Tibial nerve (tissue), 4 donors: ENCODE data around the gene RPGR. TPM values are rescaled to one million over a fixed set of nuclear protein-coding genes. Genes with fewer than 3 reads are reported as not detected.

ENCODE experiments used
- DNase-seq, 2 donors: peaks; one replicate each; pipeline ENCODE4 v3.0.0-alpha.2; 2019; ENCODE audit warnings: low spot score in 2 of 2
- H3K27ac ChIP-seq, 4 donors: fragments of 200-600 bp; sonication (generic) in 3 of 4; one replicate each; pipeline ENCODE4 v1.5.1; 2017 to 2019; ENCODE audit warnings: mild to moderate bottlenecking in 1 of 4
- H3K27me3 ChIP-seq, 2 donors: fragments of 200-600 bp; sonication (generic) in 1 of 2; one replicate each; pipeline versions ENCODE4 v1.5.1 to v1.6.0; 2017 to 2019
- H3K36me3 ChIP-seq, 3 donors: fragments of 200-600 bp; sonication (generic); one replicate each; pipeline ENCODE4 v1.5.1; 2018 to 2019
- H3K4me1 ChIP-seq, 4 donors: fragments of 200-600 bp; sonication (generic) in 3 of 4; one replicate each; pipeline ENCODE4 v1.5.1; 2017 to 2019
- H3K4me3 ChIP-seq, 4 donors: fragments of 200-600 bp; sonication (generic) in 3 of 4; one replicate each; pipeline ENCODE4 v1.5.1; 2017 to 2019; ENCODE audit warnings: mild to moderate bottlenecking in 1 of 4, moderate library complexity in 1 of 4
- H3K9me3 ChIP-seq, 4 donors: fragments of 200-600 bp; sonication (generic) in 3 of 4; one replicate each; pipeline ENCODE4 v1.5.1; 2017 to 2019
- EP300 ChIP-seq, 2 donors: sonication (generic); formaldehyde crosslinking; IDR thresholded peaks; one replicate each; pipeline ENCODE4 v1.6.1; 2017; ENCODE audit warnings: antibody characterized with exemption in 2 of 2, mild to moderate bottlenecking in 1 of 2
- POLR2A ChIP-seq, 2 donors: fragments of 450-650 bp; IDR thresholded peaks; one replicate each; pipeline ENCODE4 v1.6.1; 2017; ENCODE audit warnings: antibody characterized with exemption in 2 of 2, mild to moderate bottlenecking in 2 of 2, moderate library complexity in 2 of 2
- WGBS, 2 donors: methylation state at CpG; one replicate each; pipeline ENCODE4 v1.1.5; 2018; 5-methylcytosine and 5-hydroxymethylcytosine counted together
- total RNA-seq, 4 donors: library from RNA; depleted of rRNA; stranded (reverse); fragments of >200 nt; gene quantifications; one replicate each; pipeline ENCODE4 v1.1.0, GENCODE V29; 2016
- TF ChIP-seq, protein P1 (sequence below), 5 experiments: fragments of 200-600 bp in 3 of 5; fragments of 450-650 bp in 2 of 5; sonication (generic) in 3 of 5; IDR thresholded peaks; one replicate each; pipeline ENCODE4 v1.5.1; 2016 to 2019; ENCODE audit warnings: antibody characterized with exemption in 5 of 5, mild to moderate bottlenecking in 3 of 5, moderate library complexity in 2 of 5

RPGR gene, protein sequence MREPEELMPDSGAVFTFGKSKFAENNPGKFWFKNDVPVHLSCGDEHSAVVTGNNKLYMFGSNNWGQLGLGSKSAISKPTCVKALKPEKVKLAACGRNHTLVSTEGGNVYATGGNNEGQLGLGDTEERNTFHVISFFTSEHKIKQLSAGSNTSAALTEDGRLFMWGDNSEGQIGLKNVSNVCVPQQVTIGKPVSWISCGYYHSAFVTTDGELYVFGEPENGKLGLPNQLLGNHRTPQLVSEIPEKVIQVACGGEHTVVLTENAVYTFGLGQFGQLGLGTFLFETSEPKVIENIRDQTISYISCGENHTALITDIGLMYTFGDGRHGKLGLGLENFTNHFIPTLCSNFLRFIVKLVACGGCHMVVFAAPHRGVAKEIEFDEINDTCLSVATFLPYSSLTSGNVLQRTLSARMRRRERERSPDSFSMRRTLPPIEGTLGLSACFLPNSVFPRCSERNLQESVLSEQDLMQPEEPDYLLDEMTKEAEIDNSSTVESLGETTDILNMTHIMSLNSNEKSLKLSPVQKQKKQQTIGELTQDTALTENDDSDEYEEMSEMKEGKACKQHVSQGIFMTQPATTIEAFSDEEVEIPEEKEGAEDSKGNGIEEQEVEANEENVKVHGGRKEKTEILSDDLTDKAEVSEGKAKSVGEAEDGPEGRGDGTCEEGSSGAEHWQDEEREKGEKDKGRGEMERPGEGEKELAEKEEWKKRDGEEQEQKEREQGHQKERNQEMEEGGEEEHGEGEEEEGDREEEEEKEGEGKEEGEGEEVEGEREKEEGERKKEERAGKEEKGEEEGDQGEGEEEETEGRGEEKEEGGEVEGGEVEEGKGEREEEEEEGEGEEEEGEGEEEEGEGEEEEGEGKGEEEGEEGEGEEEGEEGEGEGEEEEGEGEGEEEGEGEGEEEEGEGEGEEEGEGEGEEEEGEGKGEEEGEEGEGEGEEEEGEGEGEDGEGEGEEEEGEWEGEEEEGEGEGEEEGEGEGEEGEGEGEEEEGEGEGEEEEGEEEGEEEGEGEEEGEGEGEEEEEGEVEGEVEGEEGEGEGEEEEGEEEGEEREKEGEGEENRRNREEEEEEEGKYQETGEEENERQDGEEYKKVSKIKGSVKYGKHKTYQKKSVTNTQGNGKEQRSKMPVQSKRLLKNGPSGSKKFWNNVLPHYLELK
- 10 to 100 TPM; 28.9 to 89.8 (median 80.0) TPM for total RNA-seq

DNA sequence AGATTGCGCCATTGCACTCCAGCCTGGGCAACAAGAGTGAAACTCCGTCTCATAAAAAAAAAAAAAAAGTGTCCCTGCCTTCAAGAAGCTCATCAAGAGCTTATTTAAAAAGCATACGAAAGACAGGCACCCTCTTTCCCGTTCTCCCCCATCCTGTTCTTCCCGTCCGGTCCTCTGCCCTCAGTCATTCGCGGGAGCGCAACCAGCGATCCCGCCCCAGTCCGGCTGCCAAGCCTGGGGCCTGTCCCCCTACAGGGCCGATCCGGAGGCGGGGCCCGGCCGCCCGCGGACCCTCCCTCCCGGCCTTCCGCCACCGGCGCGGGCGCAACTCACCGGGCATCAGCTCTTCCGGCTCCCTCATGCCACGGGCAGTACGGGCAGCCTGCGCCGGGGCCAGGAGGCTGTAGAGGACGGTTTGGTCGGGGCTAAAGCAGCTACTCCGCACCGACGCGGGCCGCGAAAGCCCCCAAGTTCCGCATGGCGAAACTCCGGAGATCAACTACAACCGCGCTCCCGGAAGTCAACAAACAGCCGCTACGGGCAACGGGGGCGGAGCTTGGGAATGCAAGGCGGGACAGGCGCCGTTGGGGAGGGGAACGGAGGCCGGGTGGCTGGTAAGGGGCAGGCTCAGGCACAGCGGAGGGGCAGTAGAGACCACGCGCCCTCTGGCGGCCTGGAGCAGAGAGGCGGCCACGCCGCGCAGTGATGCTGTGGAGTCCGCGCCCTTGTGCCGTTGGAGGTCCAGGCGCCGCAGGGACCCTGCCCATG, at the start of gene RPGR:
Gene RPGR (minus strand): TSS at position 503 of the 768 bp plus-strand sequence. CDS start 142 bp downstream, at position 361.
- WGBS, 2 donors: 1 to 34% methylated on average over 14 to 43 of the region's 67 CpGs
- DNase-seq: peak; percentile 86 to 89
- TF ChIP-seq EP300 (IDR thresholded peaks at IDR 0.05) (peak; percentile 41 to 88), POLR2A (IDR thresholded peaks at IDR 0.05) (peak in 1 of 2 donors; percentile 70)
- TF ChIP-seq, protein P1, sequence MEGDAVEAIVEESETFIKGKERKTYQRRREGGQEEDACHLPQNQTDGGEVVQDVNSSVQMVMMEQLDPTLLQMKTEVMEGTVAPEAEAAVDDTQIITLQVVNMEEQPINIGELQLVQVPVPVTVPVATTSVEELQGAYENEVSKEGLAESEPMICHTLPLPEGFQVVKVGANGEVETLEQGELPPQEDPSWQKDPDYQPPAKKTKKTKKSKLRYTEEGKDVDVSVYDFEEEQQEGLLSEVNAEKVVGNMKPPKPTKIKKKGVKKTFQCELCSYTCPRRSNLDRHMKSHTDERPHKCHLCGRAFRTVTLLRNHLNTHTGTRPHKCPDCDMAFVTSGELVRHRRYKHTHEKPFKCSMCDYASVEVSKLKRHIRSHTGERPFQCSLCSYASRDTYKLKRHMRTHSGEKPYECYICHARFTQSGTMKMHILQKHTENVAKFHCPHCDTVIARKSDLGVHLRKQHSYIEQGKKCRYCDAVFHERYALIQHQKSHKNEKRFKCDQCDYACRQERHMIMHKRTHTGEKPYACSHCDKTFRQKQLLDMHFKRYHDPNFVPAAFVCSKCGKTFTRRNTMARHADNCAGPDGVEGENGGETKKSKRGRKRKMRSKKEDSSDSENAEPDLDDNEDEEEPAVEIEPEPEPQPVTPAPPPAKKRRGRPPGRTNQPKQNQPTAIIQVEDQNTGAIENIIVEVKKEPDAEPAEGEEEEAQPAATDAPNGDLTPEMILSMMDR (IDR thresholded peaks at IDR 0.05): peak; percentile 59 to 84 (median 77)
- H3K4me3 ChIP-seq: peak within 1 kb of the TSS; percentile 43 to 67 (median 66)
- H3K27ac ChIP-seq: peak within 1 kb of the TSS; percentile 43 to 94 (median 86)
- no peaks in the 10 kb centered on the region for H3K36me3 ChIP-seq
- H3K27me3 ChIP-seq: no peaks in the 10 kb centered on the region
- H3K9me3 ChIP-seq: no peaks in the 10 kb centered on the region
- no peaks in the 10 kb centered on the region for H3K4me1 ChIP-seq

DNA sequence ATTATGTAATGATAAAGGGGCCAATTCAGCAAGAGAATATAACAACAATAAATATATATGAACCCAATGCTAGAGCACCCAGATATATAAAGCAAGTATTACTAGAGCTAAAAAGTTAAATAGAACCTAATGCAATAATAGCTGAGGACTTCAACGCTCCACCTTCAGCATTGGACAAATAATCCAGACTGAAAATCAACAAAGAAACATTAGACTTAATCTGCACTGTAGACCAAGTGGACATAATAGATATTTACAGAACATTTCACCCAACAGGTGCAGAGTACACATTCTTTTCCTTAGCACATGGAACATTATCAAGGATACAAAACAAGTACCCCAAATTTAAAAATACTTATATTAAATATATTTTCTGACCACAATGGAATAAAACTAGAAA, 49.4 kb upstream of the RPGR start:
- Histone ChIP-seq H3K27me3 (no peaks in the 10 kb centered on the region), H3K9me3 (no peaks in the 10 kb centered on the region), H3K36me3 (no peaks in the 10 kb centered on the region), H3K27ac (no peak overlapping the region), H3K4me3 (no peak overlapping the region), H3K4me1 (no peaks in the 10 kb centered on the region)
- no peak for DNase-seq
- 72 to 100% methylated on average over 1 of the region's 1 CpG for WGBS, 2 donors
- TF ChIP-seq POLR2A (IDR thresholded peaks at IDR 0.05) (no peak), EP300 (IDR thresholded peaks at IDR 0.05) (no peak)
- TF ChIP-seq, protein P1 (IDR thresholded peaks at IDR 0.05): no peak

DNA sequence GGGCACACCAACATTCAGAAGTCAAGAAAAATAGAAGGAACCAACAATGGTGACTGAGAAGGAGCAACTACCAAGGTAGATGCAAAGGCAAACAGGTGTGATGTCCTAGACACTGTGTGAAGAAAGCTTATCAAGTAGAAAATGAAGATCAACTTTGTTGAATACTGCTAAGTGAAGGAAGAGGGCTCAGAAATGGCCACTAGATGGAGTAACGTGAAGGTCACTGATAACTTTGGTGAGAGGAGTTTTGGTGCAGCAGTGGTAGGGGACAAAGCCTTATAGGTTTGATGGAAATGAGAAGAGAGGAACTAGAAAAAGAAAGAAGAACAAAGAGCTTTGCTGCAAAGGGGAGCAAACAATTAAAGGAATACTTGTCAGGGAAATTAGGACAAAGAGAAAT, 48.6 kb upstream of the RPGR start:
- WGBS, 2 donors: 17 to 18% methylated on average over 1 of the region's 1 CpG

DNA sequence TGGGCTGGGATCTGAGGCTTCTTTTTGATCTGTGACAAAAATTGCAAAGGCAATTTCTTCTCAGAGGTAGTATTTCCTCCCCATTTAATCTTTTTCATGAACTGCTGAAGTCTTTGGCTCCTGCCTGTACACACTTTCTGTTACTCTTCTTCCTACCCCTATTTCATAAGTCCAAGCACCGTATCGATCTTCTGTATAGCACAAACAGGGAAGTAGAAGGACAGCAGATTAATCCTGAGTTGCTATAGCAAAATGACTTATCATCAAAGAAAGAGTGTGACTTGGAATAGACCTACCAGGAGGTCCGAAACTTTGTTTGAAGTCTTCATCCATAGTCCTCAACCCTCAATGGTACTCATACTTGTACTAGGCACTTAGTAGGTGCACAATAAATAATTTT, 47.1 kb upstream of the RPGR start:
- WGBS, 2 donors: 92 to 93% methylated on average over 3 of the region's 3 CpGs
- Histone ChIP-seq H3K9me3 (no peaks in the 10 kb centered on the region), H3K27me3 (no peaks in the 10 kb centered on the region), H3K36me3 (no peaks in the 10 kb centered on the region), H3K4me3 (no peak overlapping the region), H3K27ac (no peak overlapping the region), H3K4me1 (no peaks in the 10 kb centered on the region)
- no peak for DNase-seq
- TF ChIP-seq, protein P1 (IDR thresholded peaks at IDR 0.05): no peak
- TF ChIP-seq EP300 (IDR thresholded peaks at IDR 0.05) (no peak), POLR2A (IDR thresholded peaks at IDR 0.05) (no peak)

More for the DNA sequence above, 48.6 kb upstream of the RPGR start:
- DNase-seq: no peak
- Histone ChIP-seq H3K9me3 (no peaks in the 10 kb centered on the region), H3K4me3 (no peak overlapping the region), H3K27me3 (no peaks in the 10 kb centered on the region), H3K36me3 (no peaks in the 10 kb centered on the region), H3K4me1 (no peaks in the 10 kb centered on the region), H3K27ac (no peak overlapping the region)
- TF ChIP-seq EP300 (IDR thresholded peaks at IDR 0.05) (no peak), POLR2A (IDR thresholded peaks at IDR 0.05) (no peak)
- TF ChIP-seq, protein P1 (IDR thresholded peaks at IDR 0.05): peak in 2 of 5 experiments; percentile 4 to 13
